Colonic mucosa (tissue), 4 donors: ENCODE data around the gene TNFAIP8L1. TPM values are rescaled to one million over a fixed set of nuclear protein-coding genes. Genes with fewer than 3 reads are reported as not detected.
A peak's percentile ranks its signal among the peaks of the same experiment; 100 is the strongest.

ENCODE experiments used
- DNase-seq: peaks from one replicate; pipeline ENCODE4 v3.0.0-alpha.2; 2020
- H3K27ac ChIP-seq: fragments of 200-600 bp; one replicate; pipeline ENCODE4 v1.8.0; 2021
- H3K27me3 ChIP-seq: fragments of 200-600 bp; one replicate; pipeline ENCODE4 v1.8.0; 2021
- H3K36me3 ChIP-seq: fragments of 200-600 bp; one replicate; pipeline ENCODE4 v1.8.0; 2021
- H3K4me1 ChIP-seq: fragments of 200-600 bp; one replicate; pipeline ENCODE4 v1.8.0; 2021; ENCODE audit warnings: mild to moderate bottlenecking
- H3K4me3 ChIP-seq: fragments of 200-600 bp; one replicate; pipeline ENCODE4 v1.8.0; 2021
- H3K9ac ChIP-seq, 2 donors: one replicate each; pipeline ENCODE4 v1.7.0; 2013; ENCODE audit warnings: control low read depth in 2 of 2, low read depth in 2 of 2, low read length in 2 of 2
- H3K9me3 ChIP-seq: fragments of 200-600 bp; one replicate; pipeline ENCODE4 v1.8.0; 2021
- CTCF ChIP-seq: fragments of 200-600 bp; IDR thresholded peaks from one replicate; pipeline ENCODE4 v1.8.0; 2022; ENCODE audit warnings: antibody characterized with exemption, mild to moderate bottlenecking
- intact Hi-C: fragments of 100-400 bp; cut with DNase I; formaldehyde crosslinking; loops from one replicate; pipeline ENCODE4 v1.14.1; 2022
- total RNA-seq, 2 donors: library from RNA; stranded (reverse); fragmentation: NEBNext Ultra II Directional in 1 of 2; extraction: Animal tissue kit (Norgen Biotek cat#: 25700) in 1 of 2; gene quantifications; one replicate each; pipeline ENCODE4 v1.2.1, GENCODE V29; 2021
- donor health status: healthy.
- donor health status: DM: no; HTN: no; CAD: no.
- donor health status: DM: no; HTN: no; CAD: no.

TNFAIP8L1 gene
- total RNA-seq, result 10 to 100 TPM; 14.2 to 24.1 TPM

- Histone ChIP-seq H3K27me3 (no peaks in the 10 kb centered on the region), H3K9me3 (no peaks in the 10 kb centered on the region), H3K9ac (peak within 1 kb of the TSS; percentile 88 to 95), H3K4me3 (peak within 1 kb of the TSS; percentile 67), H3K36me3 (no peaks in the 10 kb centered on the region), H3K4me1 (peaks cover 11% of the 10 kb centered on the region), H3K27ac (peak within 1 kb of the TSS; percentile 52)
- no peak for TF ChIP-seq CTCF
- DNase-seq, result peak; percentile 99
- intact Hi-C loops, result loop anchor here (5.0 kb wide), 1 partner anchor 62 kb away; no protein-coding TSS in a partner anchor
Observed at GRCh38 chr19:4638828-4639530, at the start of gene TNFAIP8L1. TNFAIP8L1 (plus strand) TSS chr19:4639516; CDS start chr19:4651870, 12,354 bp downstream.

DNA sequence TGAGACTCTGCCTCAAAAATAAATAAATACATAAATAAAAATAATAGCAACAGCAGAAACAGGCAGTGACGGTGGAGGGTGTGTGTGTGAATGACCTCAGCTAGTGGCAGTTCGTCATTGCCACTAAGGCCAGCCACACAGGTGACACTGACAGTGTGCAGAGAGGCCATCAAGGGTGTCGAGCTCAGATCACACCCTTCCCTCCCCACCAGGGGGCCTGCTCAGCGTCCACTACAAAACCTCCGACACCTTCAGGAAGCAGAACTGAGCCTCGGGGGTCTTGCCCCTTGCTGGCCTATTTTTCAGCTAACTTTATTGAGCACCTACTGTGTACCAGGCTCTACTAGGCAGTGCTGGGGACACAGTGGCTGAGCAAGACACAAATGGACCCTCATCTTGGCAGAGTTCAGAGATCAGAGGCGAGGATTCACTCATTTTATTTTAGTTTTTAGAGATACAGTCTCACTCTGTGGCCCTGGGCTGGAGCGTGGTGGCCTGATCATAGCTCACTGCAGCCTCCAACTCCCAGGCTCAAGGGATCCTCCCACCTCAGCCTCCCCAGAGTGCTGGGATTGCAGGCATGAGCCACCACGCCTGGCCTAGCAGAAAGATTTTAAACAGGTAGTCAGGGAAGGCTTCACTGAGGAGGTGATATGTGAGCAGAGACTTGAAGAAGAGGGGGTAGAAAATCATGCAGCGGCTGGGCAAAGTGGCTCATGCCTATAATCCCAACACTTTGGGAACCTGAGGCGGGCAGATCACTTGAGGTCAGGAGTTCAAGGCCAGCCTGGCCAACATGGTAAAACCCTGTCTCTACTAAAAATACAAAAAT is 49.5 kb upstream of the TNFAIP8L1 start:
- intact Hi-C loops, result no loop called here
- H3K9ac ChIP-seq, result no peak overlapping the region
- no peaks in the 10 kb centered on the region for H3K4me1 ChIP-seq
- no peak for DNase-seq
- H3K36me3 ChIP-seq, result no peaks in the 10 kb centered on the region
- no peak for TF ChIP-seq CTCF
- no peak overlapping the region for H3K27ac ChIP-seq
- H3K4me3 ChIP-seq, result no peak overlapping the region
- no peaks in the 10 kb centered on the region for H3K9me3 ChIP-seq
- H3K27me3 ChIP-seq, result peaks cover 9% of the 10 kb centered on the region

DNA sequence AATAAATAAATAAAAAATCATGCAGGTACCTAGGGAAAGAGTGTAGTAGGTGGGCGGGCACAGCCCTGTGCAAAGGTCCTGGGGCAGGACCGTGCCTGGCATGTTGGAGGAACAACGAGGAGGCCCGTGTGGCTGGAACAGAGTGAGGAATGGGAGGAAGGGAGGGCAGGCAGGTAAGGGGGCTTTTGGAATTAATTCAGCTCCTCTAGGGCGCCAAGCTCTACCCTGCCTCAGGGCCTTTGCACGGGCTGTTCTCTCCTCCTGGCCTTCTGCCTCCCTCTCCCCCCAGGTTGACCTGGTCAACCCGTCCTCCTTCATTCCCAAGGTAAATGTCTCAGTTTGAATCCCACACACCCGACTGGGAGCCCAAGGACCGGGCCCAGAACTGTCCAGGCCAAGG is 48.8 kb upstream of the TNFAIP8L1 start:
- intact Hi-C loops, result no loop called here
- Histone ChIP-seq H3K27ac (no peak overlapping the region), H3K9me3 (no peaks in the 10 kb centered on the region), H3K4me1 (no peaks in the 10 kb centered on the region), H3K4me3 (no peak overlapping the region), H3K36me3 (no peaks in the 10 kb centered on the region), H3K9ac (no peak overlapping the region), H3K27me3 (peaks cover 1% of the 10 kb centered on the region)
- TF ChIP-seq CTCF, result no peak
- DNase-seq, result no peak

GRCh38 chr19:4591320-4591719 is 48.0 kb upstream of the TNFAIP8L1 start:
- Histone ChIP-seq H3K4me3 (no peak overlapping the region), H3K9ac (no peak overlapping the region), H3K27me3 (no peaks in the 10 kb centered on the region), H3K27ac (no peak overlapping the region), H3K36me3 (no peaks in the 10 kb centered on the region), H3K4me1 (no peaks in the 10 kb centered on the region), H3K9me3 (no peaks in the 10 kb centered on the region)
- intact Hi-C loops, result no loop called here
- TF ChIP-seq CTCF, result no peak
- no peak for DNase-seq

DNA sequence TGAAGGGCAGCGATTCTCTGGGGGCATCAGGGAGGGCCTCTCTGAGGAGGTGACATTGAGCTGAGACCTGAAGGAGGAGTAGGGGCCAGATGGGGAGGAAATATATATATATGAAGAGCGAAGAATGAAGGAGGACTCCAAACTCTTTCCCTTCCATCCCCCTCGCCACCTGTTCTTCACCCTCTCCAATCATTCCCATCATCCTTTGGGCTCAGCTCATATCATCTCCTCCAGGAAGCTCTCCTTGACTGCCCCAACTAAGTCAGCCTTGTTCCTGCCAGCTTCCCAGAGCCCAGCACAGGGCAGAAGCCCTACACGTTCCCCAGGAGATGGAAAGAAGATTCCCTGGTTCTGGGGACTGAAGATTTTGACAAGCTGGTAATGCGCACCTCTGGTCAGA is 46.9 kb upstream of the TNFAIP8L1 start:
- Histone ChIP-seq H3K9me3 (no peaks in the 10 kb centered on the region), H3K9ac (no peak overlapping the region), H3K4me1 (no peaks in the 10 kb centered on the region), H3K4me3 (no peak overlapping the region), H3K27me3 (peaks cover 6% of the 10 kb centered on the region), H3K36me3 (no peaks in the 10 kb centered on the region), H3K27ac (no peak overlapping the region)
- no peak for TF ChIP-seq CTCF
- intact Hi-C loops, result no loop called here
- no peak for DNase-seq
